HepG2 (cell line): ENCODE measurements around the gene GMPPA. TPM values are rescaled to one million over a fixed set of nuclear protein-coding genes. Genes with fewer than 3 reads are reported as not detected.

Experiments
- CHCHD3 ChIP-seq: sonication (generic); formaldehyde crosslinking; IDR thresholded peaks from 2 replicates; pipeline ENCODE4 v1.8.0; 2022; ENCODE audit warnings: mild to moderate bottlenecking, missing genetic modification reagents, moderate library complexity
- GATAD1 ChIP-seq: IDR thresholded peaks from 2 replicates; pipeline ENCODE4 v1.6.1; 2016; ENCODE audit warnings: missing genetic modification reagents, missing compliant biosample characterization
- HNF1B ChIP-seq: sonication (generic); formaldehyde crosslinking; IDR thresholded peaks from 2 replicates; pipeline ENCODE4 v1.5.1; 2020; ENCODE audit warnings: mild to moderate bottlenecking, moderate library complexity, missing genetic modification reagents
- MED1 ChIP-seq: sonication (generic); formaldehyde crosslinking; IDR thresholded peaks from 2 replicates; pipeline ENCODE4 v1.4.0; 2020; ENCODE audit warnings: missing genetic modification reagents
- PITX1 ChIP-seq: sonication (generic); formaldehyde crosslinking; IDR thresholded peaks from 2 replicates; pipeline ENCODE4 v1.5.1; 2020; ENCODE audit warnings: mild to moderate bottlenecking, missing genetic modification reagents
- ZNF260 ChIP-seq: sonication (generic); formaldehyde crosslinking; IDR thresholded peaks from 2 replicates; pipeline ENCODE4 v1.4.0; 2020; ENCODE audit warnings: missing genetic modification reagents, low read depth, mild to moderate bottlenecking, borderline replicate concordance
- ZNF329 ChIP-seq: sonication (generic); formaldehyde crosslinking; IDR thresholded peaks from 2 replicates; pipeline ENCODE4 v1.9.0; 2021; ENCODE audit warnings: low read depth, mild to moderate bottlenecking, missing genetic modification reagents
- ZNF335 ChIP-seq: sonication (generic); formaldehyde crosslinking; IDR thresholded peaks from 2 replicates; pipeline ENCODE4 v1.4.0; 2020; ENCODE audit warnings: missing genetic modification reagents
- ZNF768 ChIP-seq: sonication (generic); formaldehyde crosslinking; IDR thresholded peaks from 2 replicates; pipeline ENCODE4 v1.4.0; 2020; ENCODE audit warnings: missing genetic modification reagents
- ZSCAN21 ChIP-seq: sonication (generic); formaldehyde crosslinking; IDR thresholded peaks from 2 replicates; pipeline ENCODE4 v1.8.0; 2022; ENCODE audit warnings: mild to moderate bottlenecking, missing genetic modification reagents, moderate library complexity, borderline replicate concordance
- polyA plus RNA-seq, 8 experiments: library from polyadenylated mRNA; depleted of rRNA in 3 of 8; stranded (reverse) in 7 of 8; unstranded in 1 of 8; fragments of >200 nt; fragmentation: Illumina TruSeq in 4 of 8; extraction: Trizol in 4 of 8; gene quantifications; 2 replicates each; pipeline versions ENCODE4 v1.2.1 to v1.2.3, GENCODE V29; 2011 to 2016; ENCODE audit warnings: low read depth in 4 of 8, missing spikeins in 1 of 8, mixed read lengths in 1 of 8; ENCODE audit not compliant: insufficient read depth in 1 of 8
- total RNA-seq, 5 experiments: library from RNA; depleted of rRNA; stranded (reverse); fragments of >200 nt; fragmentation: Illumina TruSeq; extraction: Trizol; gene quantifications; 2 replicates each; pipeline ENCODE4 v1.2.3, GENCODE V29; 2016; ENCODE audit warnings: low read depth in 1 of 5
- TF ChIP-seq, protein P1 (sequence below): sonication (generic); formaldehyde crosslinking; IDR thresholded peaks from 2 replicates; pipeline ENCODE4; 2020; ENCODE audit warnings: missing genetic modification reagents, mild to moderate bottlenecking, borderline replicate concordance
- TF ChIP-seq, protein P2 (sequence below): sonication (generic); formaldehyde crosslinking; IDR thresholded peaks from 2 replicates; pipeline ENCODE4 v1.4.0; 2020; ENCODE audit warnings: missing genetic modification reagents
- TF ChIP-seq, protein P3 (sequence below): sonication (generic); formaldehyde crosslinking; IDR thresholded peaks from 2 replicates; pipeline ENCODE4 v1.4.0; 2020; ENCODE audit warnings: missing genetic modification reagents, borderline replicate concordance
- TF ChIP-seq, protein P4 (sequence below): IDR thresholded peaks from 2 replicates; pipeline ENCODE4 v1.4.0; 2020; ENCODE audit warnings: mild to moderate bottlenecking, missing genetic modification reagents

GMPPA gene
- total and polyA plus RNA-seq, 2 of the 13 experiments (the other 11 are each of a cell fraction or from before 2014, with no cell fraction given) = 81.1 to 106 TPM

DNA sequence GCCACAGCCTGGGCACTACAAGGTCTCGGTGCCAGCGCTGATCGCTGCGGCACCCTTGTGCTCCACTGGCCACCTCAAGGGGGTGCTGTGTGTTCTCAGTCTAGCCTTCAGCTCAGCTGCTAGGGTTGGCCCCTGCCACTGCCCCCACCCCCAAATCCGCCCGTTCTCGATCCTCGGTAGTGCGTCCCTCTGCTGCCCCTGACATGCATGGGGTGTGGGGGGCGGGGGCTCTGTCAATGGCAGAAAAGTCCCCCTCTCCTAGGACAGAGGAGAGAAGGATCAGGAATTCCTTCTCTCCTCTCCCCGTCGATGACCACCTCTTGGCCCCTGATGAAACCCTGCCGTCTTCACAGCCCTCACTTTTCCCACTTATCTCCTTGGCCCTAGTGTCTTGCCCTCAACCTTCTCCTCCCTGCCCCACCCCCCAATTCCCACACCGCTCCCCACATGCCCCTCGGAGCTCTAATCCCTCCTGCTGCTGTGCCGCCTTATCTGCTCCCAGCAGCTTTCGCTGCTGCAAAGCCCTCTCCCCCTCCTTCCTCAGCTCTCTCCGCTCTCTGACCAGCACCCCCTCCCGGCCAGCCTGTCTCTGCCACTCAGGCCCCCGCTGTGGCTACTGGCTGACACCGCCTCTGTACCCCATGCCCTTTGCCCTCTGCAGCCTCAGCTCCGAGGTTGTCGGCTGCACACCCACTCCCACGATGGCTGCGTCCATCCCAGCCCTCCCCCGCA, 11.3 kb downstream of the GMPPA start (continued):
- TF ChIP-seq HNF1B (CRISPR knock-in tag) (0 out of 2 replicates have a peak, but pooled peaks have one; percentile 30), GATAD1 (CRISPR knock-in tag) (no peak), PITX1 (CRISPR knock-in tag) (no peak), ZNF329 (CRISPR knock-in tag) (no peak), ZNF768 (no peak), ZNF335 (CRISPR knock-in tag) (no peak), CHCHD3 (CRISPR knock-in tag) (no peak), ZNF260 (CRISPR knock-in tag) (no peak), MED1 (CRISPR knock-in tag) (no peak), ZSCAN21 (CRISPR knock-in tag) (no peak; the same call in 1 of the 2 replicates)
- TF ChIP-seq, protein P1, sequence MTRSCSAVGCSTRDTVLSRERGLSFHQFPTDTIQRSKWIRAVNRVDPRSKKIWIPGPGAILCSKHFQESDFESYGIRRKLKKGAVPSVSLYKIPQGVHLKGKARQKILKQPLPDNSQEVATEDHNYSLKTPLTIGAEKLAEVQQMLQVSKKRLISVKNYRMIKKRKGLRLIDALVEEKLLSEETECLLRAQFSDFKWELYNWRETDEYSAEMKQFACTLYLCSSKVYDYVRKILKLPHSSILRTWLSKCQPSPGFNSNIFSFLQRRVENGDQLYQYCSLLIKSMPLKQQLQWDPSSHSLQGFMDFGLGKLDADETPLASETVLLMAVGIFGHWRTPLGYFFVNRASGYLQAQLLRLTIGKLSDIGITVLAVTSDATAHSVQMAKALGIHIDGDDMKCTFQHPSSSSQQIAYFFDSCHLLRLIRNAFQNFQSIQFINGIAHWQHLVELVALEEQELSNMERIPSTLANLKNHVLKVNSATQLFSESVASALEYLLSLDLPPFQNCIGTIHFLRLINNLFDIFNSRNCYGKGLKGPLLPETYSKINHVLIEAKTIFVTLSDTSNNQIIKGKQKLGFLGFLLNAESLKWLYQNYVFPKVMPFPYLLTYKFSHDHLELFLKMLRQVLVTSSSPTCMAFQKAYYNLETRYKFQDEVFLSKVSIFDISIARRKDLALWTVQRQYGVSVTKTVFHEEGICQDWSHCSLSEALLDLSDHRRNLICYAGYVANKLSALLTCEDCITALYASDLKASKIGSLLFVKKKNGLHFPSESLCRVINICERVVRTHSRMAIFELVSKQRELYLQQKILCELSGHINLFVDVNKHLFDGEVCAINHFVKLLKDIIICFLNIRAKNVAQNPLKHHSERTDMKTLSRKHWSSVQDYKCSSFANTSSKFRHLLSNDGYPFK (CRISPR knock-in tag) = no peak
- TF ChIP-seq, protein P2, sequence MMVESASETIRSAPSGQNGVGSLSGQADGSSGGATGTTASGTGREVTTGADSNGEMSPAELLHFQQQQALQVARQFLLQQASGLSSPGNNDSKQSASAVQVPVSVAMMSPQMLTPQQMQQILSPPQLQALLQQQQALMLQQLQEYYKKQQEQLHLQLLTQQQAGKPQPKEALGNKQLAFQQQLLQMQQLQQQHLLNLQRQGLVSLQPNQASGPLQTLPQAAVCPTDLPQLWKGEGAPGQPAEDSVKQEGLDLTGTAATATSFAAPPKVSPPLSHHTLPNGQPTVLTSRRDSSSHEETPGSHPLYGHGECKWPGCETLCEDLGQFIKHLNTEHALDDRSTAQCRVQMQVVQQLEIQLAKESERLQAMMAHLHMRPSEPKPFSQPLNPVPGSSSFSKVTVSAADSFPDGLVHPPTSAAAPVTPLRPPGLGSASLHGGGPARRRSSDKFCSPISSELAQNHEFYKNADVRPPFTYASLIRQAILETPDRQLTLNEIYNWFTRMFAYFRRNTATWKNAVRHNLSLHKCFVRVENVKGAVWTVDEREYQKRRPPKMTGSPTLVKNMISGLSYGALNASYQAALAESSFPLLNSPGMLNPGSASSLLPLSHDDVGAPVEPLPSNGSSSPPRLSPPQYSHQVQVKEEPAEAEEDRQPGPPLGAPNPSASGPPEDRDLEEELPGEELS (CRISPR knock-in tag) = no peak
- TF ChIP-seq, protein P3, sequence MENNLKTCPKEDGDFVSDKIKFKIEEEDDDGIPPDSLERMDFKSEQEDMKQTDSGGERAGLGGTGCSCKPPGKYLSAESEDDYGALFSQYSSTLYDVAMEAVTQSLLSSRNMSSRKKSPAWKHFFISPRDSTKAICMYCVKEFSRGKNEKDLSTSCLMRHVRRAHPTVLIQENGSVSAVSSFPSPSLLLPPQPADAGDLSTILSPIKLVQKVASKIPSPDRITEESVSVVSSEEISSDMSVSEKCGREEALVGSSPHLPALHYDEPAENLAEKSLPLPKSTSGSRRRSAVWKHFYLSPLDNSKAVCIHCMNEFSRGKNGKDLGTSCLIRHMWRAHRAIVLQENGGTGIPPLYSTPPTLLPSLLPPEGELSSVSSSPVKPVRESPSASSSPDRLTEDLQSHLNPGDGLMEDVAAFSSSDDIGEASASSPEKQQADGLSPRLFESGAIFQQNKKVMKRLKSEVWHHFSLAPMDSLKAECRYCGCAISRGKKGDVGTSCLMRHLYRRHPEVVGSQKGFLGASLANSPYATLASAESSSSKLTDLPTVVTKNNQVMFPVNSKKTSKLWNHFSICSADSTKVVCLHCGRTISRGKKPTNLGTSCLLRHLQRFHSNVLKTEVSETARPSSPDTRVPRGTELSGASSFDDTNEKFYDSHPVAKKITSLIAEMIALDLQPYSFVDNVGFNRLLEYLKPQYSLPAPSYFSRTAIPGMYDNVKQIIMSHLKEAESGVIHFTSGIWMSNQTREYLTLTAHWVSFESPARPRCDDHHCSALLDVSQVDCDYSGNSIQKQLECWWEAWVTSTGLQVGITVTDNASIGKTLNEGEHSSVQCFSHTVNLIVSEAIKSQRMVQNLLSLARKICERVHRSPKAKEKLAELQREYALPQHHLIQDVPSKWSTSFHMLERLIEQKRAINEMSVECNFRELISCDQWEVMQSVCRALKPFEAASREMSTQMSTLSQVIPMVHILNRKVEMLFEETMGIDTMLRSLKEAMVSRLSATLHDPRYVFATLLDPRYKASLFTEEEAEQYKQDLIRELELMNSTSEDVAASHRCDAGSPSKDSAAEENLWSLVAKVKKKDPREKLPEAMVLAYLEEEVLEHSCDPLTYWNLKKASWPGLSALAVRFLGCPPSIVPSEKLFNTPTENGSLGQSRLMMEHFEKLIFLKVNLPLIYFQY (CRISPR knock-in tag) = no peak
- TF ChIP-seq, protein P4, sequence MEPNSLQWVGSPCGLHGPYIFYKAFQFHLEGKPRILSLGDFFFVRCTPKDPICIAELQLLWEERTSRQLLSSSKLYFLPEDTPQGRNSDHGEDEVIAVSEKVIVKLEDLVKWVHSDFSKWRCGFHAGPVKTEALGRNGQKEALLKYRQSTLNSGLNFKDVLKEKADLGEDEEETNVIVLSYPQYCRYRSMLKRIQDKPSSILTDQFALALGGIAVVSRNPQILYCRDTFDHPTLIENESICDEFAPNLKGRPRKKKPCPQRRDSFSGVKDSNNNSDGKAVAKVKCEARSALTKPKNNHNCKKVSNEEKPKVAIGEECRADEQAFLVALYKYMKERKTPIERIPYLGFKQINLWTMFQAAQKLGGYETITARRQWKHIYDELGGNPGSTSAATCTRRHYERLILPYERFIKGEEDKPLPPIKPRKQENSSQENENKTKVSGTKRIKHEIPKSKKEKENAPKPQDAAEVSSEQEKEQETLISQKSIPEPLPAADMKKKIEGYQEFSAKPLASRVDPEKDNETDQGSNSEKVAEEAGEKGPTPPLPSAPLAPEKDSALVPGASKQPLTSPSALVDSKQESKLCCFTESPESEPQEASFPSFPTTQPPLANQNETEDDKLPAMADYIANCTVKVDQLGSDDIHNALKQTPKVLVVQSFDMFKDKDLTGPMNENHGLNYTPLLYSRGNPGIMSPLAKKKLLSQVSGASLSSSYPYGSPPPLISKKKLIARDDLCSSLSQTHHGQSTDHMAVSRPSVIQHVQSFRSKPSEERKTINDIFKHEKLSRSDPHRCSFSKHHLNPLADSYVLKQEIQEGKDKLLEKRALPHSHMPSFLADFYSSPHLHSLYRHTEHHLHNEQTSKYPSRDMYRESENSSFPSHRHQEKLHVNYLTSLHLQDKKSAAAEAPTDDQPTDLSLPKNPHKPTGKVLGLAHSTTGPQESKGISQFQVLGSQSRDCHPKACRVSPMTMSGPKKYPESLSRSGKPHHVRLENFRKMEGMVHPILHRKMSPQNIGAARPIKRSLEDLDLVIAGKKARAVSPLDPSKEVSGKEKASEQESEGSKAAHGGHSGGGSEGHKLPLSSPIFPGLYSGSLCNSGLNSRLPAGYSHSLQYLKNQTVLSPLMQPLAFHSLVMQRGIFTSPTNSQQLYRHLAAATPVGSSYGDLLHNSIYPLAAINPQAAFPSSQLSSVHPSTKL (CRISPR knock-in tag) = no peak
